ENCODE results near the gene VWA2. TPM values are rescaled to one million over a fixed set of nuclear protein-coding genes. Genes with fewer than 3 reads are reported as not detected.

VWA2 gene, protein sequence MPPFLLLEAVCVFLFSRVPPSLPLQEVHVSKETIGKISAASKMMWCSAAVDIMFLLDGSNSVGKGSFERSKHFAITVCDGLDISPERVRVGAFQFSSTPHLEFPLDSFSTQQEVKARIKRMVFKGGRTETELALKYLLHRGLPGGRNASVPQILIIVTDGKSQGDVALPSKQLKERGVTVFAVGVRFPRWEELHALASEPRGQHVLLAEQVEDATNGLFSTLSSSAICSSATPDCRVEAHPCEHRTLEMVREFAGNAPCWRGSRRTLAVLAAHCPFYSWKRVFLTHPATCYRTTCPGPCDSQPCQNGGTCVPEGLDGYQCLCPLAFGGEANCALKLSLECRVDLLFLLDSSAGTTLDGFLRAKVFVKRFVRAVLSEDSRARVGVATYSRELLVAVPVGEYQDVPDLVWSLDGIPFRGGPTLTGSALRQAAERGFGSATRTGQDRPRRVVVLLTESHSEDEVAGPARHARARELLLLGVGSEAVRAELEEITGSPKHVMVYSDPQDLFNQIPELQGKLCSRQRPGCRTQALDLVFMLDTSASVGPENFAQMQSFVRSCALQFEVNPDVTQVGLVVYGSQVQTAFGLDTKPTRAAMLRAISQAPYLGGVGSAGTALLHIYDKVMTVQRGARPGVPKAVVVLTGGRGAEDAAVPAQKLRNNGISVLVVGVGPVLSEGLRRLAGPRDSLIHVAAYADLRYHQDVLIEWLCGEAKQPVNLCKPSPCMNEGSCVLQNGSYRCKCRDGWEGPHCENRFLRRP
- 10 to 100 TPM in 1 of 12 donors, 1 to 10 TPM in 2, under 1 TPM in 7, not detected in 2; 0.29 to 20.5 (median 0.44) TPM for polyA plus RNA-seq (ENCODE audit: insufficient read length in 12 of 12)
- long read RNA-seq, donor 1, partial matches to known transcripts: 0 of 1 reads
- long read RNA-seq, donor 1, other reads (novel, unspliced or antisense): 0 of 1 reads
- long read RNA-seq, donor 2: 0 reads
- long read RNA-seq, donor 3, partial matches to known transcripts: 7 of 7 reads
- long read RNA-seq, donor 3, other reads (novel, unspliced or antisense): 0 of 7 reads
- long read RNA-seq, donor 4: 0 reads
- long read RNA-seq, donor 5: 0 reads
- long read RNA-seq, donor 6: 0 reads
- long read RNA-seq, donor 7: 0 reads
- long read RNA-seq, donor 8: 0 reads
- long read RNA-seq, donor 9: 0 reads
- long read RNA-seq, donor 10, partial matches to known transcripts: 6 of 6 reads
- long read RNA-seq, donor 10, other reads (novel, unspliced or antisense): 0 of 6 reads
- long read RNA-seq, donor 11, partial matches to known transcripts: 20 of 20 reads
- long read RNA-seq, donor 11, other reads (novel, unspliced or antisense): 0 of 20 reads

DNA sequence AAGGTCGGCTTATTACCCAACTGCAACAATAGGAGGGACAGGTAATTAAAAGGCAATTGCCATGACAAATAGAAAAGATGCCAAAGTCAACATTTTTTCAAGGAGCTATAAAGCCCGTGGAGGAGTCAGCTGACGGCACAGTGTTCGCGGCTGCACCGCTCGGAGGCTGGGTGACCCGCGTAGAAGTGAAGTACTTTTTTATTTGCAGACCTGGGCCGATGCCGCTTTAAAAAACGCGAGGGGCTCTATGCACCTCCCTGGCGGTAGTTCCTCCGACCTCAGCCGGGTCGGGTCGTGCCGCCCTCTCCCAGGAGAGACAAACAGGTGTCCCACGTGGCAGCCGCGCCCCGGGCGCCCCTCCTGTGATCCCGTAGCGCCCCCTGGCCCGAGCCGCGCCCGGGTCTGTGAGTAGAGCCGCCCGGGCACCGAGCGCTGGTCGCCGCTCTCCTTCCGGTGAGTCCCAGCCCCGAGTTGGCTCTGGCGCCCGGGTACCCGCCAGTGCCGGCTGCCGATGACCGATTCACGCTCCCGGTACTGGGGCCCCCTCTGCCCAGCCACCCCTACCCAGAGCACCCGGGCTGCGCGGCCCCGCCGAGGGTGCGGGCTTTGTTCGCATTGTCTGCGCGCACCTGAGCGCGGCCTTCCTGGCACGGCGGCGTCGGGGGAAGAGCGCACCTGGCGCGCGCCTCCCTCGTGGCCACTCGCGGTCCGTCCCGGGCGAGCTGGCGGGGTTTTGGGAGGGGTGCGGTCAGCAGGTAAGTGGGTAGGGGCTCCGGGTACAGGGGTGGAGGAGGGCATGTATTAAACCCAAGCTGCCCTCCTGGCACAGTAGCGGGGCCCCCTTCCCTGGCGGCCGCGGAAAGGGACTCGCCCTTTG lies at the start of gene VWA2:
Gene VWA2 (plus strand): TSS at position 138 of the 877 bp plus-strand sequence. CDS start 9,460 bp downstream, outside the sequence.
- no peak for DNase-seq

DNA sequence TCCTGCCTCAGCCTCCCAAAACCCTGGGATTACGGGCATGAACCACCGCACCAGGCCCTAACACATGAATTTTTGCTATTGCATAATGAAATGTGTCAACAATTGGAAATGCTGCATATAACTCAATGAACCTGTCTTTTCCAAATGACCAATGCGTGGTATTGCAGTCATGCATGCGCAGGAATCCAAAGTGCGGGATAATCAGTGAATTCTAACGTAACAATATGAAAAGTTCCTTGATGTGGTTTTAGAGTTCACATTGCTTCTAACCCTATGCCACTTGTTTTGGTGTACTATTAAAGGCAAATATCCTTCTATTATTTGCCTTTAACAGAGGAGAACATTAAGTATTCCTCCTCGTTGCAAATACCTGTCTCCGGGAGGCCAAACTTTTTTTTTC lies 49.4 kb upstream of the VWA2 start:
- DNase-seq: no peak

DNA sequence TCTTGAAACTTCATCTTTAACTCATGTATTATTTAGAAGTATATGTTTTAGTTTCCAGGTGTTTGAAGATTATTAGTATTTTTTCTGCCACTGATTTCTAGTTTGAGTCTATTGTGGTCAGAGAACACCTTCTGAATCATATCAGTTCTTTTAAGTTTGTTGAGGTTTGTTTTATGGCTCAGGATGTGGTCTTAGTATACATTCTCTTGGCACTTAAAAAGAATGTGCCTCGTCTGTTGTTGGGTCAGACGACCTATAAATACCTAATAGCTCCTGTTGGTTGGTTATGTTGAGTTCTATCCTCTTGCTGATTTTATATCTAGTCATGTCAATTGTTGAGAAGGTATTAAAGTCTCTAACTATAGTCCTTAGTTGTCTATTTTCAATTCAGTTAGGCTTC lies 44.0 kb upstream of the VWA2 start:
- DNase-seq: no peak

DNA sequence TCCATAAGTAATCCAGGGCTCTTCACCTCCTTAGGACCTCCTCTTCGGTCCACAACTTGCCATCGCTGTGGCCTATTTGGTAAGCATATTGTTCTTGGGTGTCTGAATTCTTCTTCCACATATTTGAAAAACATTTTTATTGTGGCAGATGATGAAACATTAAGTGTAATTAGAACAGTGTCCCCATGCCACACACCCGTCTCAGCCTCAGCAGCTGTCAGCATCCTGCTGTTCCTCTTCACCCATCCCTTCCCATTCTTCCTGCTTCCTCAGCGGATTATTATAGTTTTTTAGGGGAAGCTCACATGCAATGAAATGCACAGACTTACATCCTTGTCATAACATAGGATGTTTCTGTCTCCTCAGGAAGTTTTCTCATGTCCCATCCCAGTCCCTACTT lies 39.8 kb upstream of the VWA2 start:
- no peak for DNase-seq

DNA sequence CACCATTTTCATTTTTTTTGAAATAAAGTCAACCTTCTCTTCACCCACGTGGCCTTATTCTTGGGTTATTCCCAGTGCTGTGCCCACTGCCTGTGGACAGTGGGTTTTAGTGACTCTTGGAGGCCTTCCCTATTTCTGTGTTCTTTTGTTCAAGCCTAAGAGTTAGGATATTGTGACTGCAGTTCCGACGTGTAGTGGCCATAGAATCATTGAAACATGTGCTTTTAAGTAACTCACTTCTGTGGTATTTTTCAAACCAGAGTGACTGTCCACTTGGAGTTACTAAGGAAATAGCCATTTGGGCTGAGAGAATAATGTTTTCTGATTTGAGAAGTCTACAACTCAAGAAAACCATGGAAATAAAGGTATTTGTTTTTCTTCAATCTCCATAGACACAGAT lies 36.2 kb upstream of the VWA2 start:
- no peak for DNase-seq

DNA sequence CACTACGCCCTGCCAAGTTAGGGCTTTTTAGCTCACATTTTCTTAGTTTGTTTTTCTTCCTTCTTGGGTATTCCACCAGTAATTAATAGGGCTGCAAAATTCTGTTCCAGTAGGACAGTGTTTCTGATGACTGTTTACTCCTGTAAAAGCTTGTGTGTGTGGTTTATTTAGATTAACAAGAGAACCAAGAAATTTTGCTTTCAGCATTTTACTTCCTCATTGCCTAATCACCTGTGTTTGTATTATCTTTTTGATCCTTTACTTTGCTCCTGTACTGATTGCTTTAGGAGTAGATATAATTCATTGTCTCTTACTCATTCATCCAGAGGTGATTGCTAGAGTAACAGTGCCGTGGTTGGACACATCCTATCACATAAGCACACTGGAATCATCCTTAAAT lies 32.2 kb upstream of the VWA2 start:
- DNase-seq: no peak

DNA sequence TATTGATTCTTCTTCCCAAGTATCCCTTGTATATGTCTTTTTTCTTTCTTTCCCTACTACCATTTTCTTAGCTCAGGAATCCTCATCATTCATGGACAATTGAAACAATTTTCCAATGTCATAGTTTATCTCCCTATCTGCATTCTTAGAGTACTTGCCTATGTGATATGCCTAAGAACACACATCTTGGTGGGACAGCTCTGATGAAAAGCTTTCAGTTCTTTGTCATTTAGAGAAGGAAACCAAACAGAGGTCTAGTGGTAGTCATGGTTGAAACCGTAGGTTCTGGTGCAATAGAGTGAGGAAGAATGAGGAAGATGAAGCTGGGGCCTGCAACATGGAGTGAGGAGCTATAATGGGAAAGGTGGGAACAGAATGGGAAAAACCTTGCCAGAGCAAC lies 31.7 kb upstream of the VWA2 start:
- DNase-seq: no peak

DNA sequence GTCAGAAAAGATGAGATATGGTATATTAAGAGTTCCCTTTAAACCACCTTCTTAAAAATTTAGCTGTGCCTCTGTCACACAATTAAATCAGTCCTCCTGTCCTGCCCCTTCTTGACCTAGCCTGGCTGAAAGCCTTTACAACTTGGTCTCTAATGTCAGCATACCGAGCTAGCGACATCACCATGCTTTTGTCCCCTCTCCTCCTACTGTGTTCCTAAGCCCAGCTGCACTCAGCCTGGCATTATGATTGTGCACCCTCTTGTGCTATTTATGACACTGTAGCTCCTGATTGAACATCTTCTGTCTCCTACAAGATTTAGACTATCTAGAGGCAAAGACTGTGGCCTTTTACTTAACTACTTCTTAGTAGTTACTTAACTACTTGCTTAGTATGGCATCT lies 30.7 kb upstream of the VWA2 start:
- no peak for DNase-seq

DNA sequence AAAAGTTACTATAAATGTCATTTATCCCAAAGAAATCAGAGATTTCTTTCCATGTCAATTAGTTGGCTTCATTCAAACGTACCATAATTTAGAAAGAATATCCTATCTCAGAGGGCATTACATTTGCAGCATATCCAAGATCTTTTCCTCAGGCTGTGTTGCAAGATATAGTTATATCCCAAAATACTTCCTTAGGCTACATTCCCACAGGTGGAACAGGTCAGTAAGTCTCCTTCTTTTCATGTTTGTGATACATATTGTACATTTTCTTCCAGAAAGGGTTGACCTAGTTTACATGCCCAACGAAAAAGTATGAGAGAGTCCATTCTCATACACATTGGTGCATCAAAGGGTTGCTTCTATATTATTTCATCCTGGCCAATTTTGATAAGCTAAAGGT lies 26.9 kb upstream of the VWA2 start:
- no peak for DNase-seq

DNA sequence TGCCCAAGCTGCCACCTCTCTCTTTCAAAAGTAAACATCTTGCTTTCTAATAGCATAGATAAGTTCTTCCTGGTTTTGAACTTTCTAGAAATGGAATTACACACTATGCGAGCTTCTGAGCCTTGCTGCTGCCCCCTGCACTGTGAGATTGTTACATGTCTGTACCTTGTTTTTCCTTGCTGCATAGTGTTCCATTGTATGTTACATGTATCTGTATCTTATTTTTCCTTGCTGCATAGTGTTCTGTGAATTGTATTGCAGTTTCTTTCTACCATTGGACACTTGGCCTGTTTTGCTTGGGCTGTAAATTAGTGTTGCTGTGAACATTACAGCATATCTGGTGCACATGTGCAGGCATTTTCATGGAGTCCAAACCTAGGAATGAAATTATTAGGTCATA lies 24.0 kb upstream of the VWA2 start:
- DNase-seq: no peak

DNA sequence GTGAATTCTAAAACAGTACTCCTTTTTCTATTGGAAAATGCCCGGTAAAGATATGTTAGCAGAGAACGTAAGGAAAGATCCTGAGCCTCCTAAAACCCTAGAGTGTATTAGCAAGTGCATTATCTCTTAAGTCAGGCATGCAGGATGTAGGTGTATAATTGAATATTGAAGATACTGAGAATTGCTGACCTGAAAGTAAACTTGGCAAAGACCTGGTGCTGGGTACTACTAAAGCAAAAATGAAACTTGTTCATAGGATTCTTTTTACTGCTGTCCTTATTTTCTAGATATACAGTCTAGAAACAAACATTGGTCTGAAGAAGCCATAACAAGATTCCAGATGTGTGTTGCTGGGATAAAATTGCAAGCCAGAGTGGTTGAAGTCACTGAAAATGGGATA lies 18.8 kb upstream of the VWA2 start:
- no peak for DNase-seq

DNA sequence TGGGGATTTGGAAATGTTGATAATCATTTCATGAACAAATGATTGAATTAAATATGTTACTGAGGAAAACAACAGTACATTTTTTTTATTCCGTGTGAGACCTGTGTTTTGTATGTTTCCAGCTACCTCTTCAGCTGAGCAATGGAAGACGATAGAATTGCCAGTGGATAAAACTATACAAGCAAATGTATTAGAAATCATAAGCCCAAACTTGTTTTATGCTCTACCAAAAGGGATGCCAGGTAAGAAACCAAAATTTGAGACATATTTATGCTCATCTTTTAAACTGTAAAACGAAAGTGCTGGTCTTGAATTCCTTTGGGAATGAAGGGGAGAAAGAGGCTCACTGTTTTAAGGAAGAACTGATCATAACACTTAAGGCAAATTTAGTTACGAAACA lies 17.8 kb upstream of the VWA2 start:
- DNase-seq: no peak

DNA sequence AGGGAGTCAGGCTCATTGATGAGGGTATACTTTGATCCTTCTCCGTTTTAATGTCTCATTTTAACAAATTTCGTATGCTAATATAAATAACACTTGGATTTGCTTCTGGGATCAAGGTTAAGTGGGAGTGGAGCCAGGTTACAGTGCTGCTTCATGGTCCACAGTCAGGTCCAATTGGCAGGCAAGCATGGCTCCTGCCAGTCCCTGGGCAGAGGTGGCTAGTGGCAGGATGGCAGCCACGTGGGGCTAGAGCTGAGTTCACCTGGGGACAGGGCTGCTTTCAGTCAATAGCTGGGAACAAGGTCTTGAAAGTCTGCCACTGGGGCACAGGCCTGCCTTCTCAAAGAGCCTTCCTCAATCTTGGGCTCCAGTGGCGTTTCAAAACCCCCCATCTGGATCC lies 16.0 kb upstream of the VWA2 start:
- DNase-seq: no peak

DNA sequence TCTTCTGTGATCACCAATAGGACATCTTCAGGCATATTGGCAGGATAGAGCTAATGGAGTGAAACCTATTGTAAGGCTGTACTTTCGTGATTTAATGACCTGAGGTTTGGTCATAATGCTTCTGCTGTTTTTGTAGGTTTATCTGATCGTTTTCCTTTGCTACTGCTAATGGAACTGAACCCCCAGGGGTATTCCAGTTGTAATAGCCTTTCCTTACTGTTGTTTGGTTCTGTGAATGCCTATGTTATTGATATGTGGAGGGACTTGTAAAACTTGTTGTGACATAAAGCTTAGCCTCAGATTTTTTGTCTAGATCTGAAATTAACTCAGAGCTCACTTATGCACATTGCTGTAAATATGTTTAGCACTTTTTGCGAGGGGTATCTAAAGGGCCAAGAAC lies 10.9 kb upstream of the VWA2 start:
- DNase-seq: no peak

DNA sequence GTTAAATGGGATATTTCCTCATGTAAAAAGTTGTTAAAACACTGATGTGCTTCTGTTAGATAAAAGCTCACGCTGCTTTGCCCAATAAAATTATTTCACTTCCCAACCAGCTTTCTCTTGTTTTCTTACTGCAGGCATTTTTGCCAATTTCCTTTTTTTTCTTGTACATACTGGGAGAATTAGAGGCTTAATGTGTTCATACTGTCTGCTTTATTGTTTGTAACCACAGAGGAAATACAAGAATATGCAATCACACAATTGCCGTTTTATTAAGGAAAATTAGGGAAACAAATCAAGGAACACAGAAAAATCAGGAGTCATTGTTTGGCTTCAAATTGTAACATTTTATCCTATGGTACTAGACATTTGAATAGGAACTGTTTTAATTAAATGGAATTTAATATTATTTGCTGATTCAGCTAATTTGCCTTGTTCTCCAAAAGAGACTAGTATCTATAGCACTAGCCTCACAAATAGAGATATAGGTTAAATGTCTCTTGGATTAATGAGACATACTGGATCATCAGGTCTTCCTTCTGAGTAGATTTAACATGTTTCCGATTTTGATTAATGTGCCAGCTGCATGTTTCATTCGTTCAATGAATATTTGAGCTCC lies 6.4 kb upstream of the VWA2 start:
- no peak for DNase-seq

DNA sequence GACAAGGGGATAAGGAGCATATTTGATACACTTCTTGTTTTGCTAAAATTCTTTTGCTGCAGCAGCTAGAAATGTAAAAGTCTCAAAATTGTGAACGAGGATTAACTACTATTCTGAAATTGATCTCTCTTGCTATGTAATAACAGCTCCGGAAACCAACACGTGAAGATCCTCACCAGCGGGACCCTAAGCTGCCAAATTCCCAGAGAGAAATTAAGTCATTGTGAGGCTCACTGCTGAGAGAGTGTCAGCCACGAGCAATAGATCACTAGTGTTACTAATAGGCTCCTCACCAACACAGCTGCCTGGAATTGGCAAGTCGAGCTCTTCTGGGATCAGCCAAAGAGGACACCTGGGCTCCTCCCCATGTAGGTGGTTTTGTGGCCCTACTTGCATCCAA lies 5.6 kb upstream of the VWA2 start:
- DNase-seq: no peak

DNA sequence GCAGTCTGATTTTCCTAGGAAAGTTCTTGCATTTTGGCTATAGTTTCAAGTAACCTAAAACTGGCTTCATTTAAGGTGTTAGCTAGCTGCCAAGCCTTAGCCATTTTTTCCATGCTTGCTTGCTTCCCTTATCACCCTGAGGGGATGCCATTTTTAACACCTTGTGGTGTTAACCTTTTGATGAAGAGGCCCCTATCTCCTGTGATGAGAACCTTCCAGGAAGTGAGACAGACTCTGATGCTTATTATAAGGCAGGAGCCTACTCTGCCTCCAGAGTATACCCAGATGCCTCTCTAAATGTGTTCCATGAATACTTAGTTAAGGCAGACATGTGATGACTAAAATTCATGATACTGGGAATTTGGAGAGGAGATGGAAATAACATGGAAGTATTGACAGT lies 4.9 kb upstream of the VWA2 start:
- no peak for DNase-seq

DNA sequence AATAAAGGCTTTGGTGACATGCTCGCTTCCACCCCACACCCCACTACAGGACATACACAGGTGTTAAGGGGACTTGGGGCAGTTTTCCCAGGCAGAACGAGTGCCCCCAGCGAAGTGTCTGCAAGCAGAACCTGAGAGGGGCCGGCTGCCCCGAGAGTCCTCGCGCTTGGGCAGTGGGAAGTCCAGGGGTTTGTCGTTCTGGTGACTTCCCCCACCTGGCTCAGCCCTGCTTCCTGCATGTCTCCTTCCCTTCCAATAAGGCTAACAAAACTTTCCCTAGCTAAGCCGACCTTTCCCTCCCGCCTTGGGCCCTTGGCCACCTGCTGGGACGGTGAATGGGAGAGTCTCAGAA lies 916 bp downstream of the VWA2 start:
- no peak for DNase-seq

DNA sequence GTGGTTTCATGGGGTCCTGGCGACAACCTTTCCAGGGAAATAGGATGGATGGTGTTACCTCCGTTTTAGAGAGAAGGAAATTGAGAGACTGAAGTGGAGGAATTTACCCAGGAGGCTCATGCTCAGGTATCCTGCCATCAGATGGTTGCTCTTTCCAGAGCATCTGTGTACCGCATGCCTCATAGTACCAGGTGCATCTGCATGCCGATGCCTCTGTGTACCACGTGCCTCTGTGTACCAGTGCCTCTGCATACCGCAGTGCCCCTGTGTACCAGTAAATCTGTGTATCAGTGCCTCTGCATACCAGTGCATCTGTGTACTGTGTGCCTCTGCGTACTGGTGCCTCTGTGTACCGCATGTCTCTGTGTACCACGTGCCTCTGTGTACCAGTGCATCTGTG lies 3.2 kb downstream of the VWA2 start:
- DNase-seq: no peak

DNA sequence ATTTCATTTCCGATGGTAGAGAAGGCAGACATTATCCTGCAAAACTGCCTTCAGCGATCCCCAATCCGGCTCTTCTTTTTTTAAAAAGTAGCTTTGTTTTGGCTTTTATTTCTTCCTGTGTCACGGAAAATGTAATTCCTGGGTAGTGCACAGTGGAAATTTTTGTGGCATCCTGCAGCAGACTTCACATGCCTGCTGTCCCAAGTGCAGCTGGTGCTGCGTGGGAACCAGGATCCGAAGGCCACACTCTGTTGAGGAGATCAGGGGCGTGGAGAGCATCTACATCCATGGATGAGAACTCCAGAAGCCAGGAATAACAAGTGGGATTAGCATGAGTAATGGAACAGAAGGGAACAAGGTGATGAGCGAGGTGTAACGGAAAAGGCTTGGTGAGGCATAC lies 4.6 kb downstream of the VWA2 start:
- no peak for DNase-seq

DNA sequence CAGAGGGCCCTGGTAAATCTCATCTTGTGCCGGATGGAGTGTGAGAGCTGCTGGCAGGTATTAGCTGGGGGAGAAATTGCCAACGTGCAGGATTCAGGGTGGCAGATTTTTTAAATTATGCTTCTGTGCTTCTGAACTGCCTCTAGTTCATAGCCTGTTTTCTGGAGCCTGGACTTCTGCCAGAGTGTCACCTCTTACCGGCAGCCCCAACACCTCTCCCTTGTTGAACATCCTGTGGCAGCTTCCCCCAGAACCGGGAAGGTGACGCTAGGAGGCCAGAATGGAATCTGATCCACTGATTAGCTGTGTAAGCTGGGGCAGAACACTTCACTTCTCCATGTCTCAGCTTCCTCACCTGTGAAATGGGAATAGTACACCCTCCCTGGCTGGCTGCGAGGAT lies 5.1 kb downstream of the VWA2 start:
- no peak for DNase-seq
